Erythroblast (primary cell): ENCODE measurements around the gene ANAPC2.
A peak's percentile ranks its signal among the peaks of the same experiment; 100 is the strongest.

ENCODE experiments used
- GATA1 ChIP-seq: IDR thresholded peaks from 2 replicates; pipeline ENCODE4 v1.6.1; 2011; ENCODE audit warnings: low read depth, mild to moderate bottlenecking, control low read depth, low read length, moderate library complexity
- POLR2A ChIP-seq: IDR thresholded peaks from 2 replicates; pipeline ENCODE4 v1.6.1; 2011; ENCODE audit warnings: mild to moderate bottlenecking, low read length

- TF ChIP-seq POLR2A (peak; percentile 90), GATA1 (no peak)
Observed at GRCh38 chr9:137200311-137201204, 12.2 kb upstream of the ANAPC2 start, which contains the start of gene TPRN.
